Heart left ventricle (tissue), 13 donors: ENCODE measurements around the gene ZNF292.

Experiments
- POLR2A ChIP-seq, 2 donors: fragments of 450-650 bp; IDR thresholded peaks; one replicate each; pipeline ENCODE4 v1.6.1; 2017; ENCODE audit warnings: antibody characterized with exemption in 2 of 2, mild to moderate bottlenecking in 2 of 2, moderate library complexity in 2 of 2
- TF ChIP-seq, protein P1 (sequence below), 12 donors: fragments of 200-600 bp; sonication (generic) in 4 of 12; IDR thresholded peaks; one replicate each; pipeline versions ENCODE4 v1.5.0 to v1.8.0; 2018 to 2022; ENCODE audit warnings: antibody characterized with exemption in 12 of 12, mild to moderate bottlenecking in 5 of 12
- donor health status: ischemic (EF 13 %, LVEDD 7.1; RV severe dilation, severe dysfunction).
- donor health status: DM: no; HTN: yes; CAD: no.
- donor health status: DM: no; HTN: no; CAD: no.
- donor health status: ischemic (EF 25% LVEDD 6.9; RV normal size, moderate dysfunction).
- donor health status: ischemic (EF 25% LVEDD 5.7; RV mildly dilated, moderate dysfunction).
- donor health status: ischemic (EF 35%, LVEDD 5.7; RV mildly dilated, moderate dysfunction).
- donor health status: nonischemic (EF 11% LVEDD 7.7; RV severe dilation, severe dysfunction).
- donor health status: DM: yes; HTN: yes; CAD: no.
- donor health status: PGD.
- donor health status: ischemic (EF 29% LVEDD 5.4; RV normal size, mild dysfunction).
- donor health status: nonischemic (EF 23%, LVEDD 6.1; RV moderate dilation, normal function).

DNA sequence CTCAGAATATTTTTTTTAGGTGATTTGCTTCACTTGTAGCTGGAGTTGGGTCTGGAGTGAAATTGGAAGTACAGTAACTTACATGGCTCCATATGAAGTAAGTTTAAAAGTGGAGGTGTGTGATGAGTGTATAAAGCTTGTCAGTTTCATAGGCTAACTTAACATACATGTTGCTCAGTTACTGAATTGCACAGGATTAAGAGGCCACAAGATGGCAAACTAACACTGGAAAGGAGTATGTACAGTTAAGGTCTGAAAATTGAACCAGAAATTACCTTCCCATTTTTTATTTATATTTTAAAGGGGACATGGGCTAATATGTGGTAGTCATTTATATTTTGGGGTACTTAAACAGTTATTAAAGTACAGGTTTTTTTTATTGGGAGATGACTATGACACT, 121.8 kb downstream of the ZNF292 start:
- no peak for TF ChIP-seq POLR2A (IDR thresholded peaks at IDR 0.05)
- TF ChIP-seq, protein P1, sequence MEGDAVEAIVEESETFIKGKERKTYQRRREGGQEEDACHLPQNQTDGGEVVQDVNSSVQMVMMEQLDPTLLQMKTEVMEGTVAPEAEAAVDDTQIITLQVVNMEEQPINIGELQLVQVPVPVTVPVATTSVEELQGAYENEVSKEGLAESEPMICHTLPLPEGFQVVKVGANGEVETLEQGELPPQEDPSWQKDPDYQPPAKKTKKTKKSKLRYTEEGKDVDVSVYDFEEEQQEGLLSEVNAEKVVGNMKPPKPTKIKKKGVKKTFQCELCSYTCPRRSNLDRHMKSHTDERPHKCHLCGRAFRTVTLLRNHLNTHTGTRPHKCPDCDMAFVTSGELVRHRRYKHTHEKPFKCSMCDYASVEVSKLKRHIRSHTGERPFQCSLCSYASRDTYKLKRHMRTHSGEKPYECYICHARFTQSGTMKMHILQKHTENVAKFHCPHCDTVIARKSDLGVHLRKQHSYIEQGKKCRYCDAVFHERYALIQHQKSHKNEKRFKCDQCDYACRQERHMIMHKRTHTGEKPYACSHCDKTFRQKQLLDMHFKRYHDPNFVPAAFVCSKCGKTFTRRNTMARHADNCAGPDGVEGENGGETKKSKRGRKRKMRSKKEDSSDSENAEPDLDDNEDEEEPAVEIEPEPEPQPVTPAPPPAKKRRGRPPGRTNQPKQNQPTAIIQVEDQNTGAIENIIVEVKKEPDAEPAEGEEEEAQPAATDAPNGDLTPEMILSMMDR (IDR thresholded peaks at IDR 0.05) = peak in 5 of 12 donors; percentile 3 to 35 (median 29)
